IPS-20b (cell line): Measurements from ENCODE around the gene RABL6.
A peak's percentile ranks its signal among the peaks of the same experiment; 100 is the strongest.
"Not testable (repeated sequence)": the region's sequence is repeated elsewhere in the genome, so short reads cannot be mapped to it uniquely, and the experiment has no call there.

Experiments
- H3K27ac ChIP-seq: one replicate; pipeline ENCODE4 v1.5.1; 2013; ENCODE audit warnings: low read length
- H3K27me3 ChIP-seq: 2 replicates; pipeline ENCODE4 v1.6.1; 2013; ENCODE audit warnings: mild to moderate bottlenecking, low read length, inconsistent platforms; ENCODE audit not compliant: insufficient read depth
- H3K36me3 ChIP-seq: 2 replicates; pipeline ENCODE4 v1.6.1; 2013; ENCODE audit warnings: low read depth, mild to moderate bottlenecking, inconsistent platforms, low read length, moderate library complexity; ENCODE audit not compliant: insufficient read depth
- H3K4me1 ChIP-seq: 2 replicates; pipeline ENCODE4 v1.6.1; 2013; ENCODE audit warnings: mild to moderate bottlenecking, control low read depth, inconsistent platforms, low read length, moderate library complexity; ENCODE audit not compliant: insufficient read depth
- H3K4me3 ChIP-seq: 2 replicates; pipeline ENCODE4 v1.5.1; 2013; ENCODE audit warnings: mild to moderate bottlenecking, low read length, inconsistent platforms
- H3K9ac ChIP-seq: 2 replicates; pipeline ENCODE4 v1.6.1; 2013; ENCODE audit warnings: low read depth, mild to moderate bottlenecking, inconsistent platforms, low read length, moderate library complexity
- H3K9me3 ChIP-seq: 2 replicates; pipeline ENCODE4 v1.6.1; 2013; ENCODE audit warnings: mild to moderate bottlenecking, low read depth, low read length, inconsistent platforms; ENCODE audit not compliant: insufficient read depth

The RABL6 gene

DNA sequence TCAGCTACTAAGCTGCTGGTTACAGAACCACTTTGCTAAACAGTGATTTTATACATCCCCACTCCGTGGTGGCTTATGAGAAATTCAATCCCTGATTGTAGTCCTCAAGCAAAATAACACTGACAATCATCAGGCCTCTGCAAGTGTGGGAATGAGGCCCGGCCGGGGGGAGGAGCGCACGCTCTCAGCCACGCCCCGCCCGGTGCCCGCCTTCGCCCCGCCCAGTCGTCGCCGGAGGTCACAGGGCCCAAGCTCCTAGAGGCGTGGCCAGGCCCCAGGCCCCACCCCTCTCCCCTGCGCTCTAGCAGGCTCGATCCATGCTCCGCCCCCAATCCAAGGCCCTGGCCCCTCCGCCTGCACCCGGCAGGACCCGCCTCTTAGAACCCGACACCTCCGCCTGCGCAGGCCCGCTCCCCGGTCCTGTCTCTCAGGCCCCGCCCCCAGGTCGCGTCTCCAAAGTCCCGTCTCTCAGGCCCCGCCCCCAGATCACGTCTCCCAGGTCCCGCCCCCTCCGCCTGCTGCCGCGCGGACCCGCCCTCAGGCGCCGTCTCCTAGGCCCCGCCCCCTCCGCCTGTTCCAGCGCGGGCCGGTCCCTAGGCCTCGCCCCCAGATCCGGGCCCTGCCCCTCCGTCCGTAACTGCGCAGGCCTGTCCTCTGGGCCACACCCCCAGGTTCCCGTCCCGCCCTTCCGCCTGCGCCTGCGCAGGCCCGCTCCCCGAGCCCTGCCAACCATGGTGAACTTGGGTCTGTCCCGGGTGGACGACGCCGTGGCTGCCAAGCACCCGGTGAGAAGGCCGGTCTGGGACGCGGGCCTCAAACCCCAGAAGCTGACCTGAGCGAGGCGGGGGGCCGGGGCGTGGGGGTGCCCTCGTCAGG is 16.9 kb upstream of the RABL6 start, which contains the start of gene TMEM141:
TSS of gene TMEM141 (plus strand) at position 705 of the 876 bp plus-strand sequence. CDS start at position 732, 27 bp downstream.
- Histone ChIP-seq H3K36me3 (peaks cover 9% of the 10 kb centered on the region; the same call in 1 of the 2 replicates), H3K9me3 (no peaks in the 10 kb centered on the region), H3K9ac (peak within 1 kb of the TSS; percentile 82), H3K27ac (peak within 1 kb of the TSS; percentile 65), H3K27me3 (no peaks in the 10 kb centered on the region), H3K4me3 (peak within 1 kb of the TSS; percentile 85), H3K4me1 (peaks cover 3% of the 10 kb centered on the region; the same call in 1 of the 2 replicates)

DNA sequence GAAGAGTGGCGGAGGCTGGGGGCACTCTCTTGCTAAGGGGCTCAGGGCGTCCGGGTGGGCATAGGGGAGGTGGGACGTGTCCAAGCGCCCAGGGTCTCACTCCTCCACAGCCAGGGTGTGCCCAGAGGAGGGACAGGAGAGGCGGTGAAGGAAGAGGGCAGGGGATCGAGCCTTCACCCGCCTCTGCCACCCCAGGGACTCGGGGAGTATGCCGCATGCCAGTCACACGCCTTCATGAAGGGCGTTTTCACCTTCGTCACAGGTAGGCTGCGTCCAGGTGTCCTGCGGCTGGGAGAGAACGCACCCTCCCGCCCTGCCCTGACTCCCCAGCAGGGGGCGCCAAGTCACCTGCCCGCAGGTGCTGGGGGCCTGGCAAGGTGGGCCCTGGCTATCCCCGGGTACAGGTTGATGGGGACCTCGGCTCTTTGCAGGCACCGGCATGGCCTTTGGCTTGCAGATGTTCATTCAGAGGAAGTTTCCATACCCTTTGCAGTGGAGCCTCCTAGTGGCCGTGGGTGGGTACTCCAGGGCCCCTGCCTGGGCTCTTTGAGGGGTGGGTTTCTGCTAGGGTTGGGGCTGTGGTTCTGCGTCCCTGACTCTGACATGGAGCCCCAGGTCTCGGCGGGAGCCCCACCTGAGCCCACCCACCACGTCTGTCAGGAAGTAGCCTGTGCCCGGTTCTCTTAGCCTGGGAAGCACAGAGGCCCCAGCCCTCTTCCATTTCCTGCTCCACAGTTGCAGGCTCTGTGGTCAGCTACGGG is 16.1 kb upstream of the RABL6 start:
- Histone ChIP-seq H3K4me1 (peaks cover 3% of the 10 kb centered on the region; the same call in 1 of the 2 replicates), H3K4me3 (peak overlapping the region; percentile 85), H3K9ac (peak overlapping the region; percentile 82), H3K9me3 (no peaks in the 10 kb centered on the region), H3K36me3 (peaks cover 9% of the 10 kb centered on the region; the same call in 1 of the 2 replicates), H3K27ac (peak overlapping the region; percentile 65), H3K27me3 (no peaks in the 10 kb centered on the region)

GRCh38 chr9:136792321-136793085 is 15.2 kb upstream of the RABL6 start:
- no peak overlapping the region for H3K27ac ChIP-seq

GRCh38 chr9:136793086-136793946 is 14.4 kb upstream of the RABL6 start:
- no peak overlapping the region for H3K4me3 ChIP-seq
- no peak overlapping the region for H3K9ac ChIP-seq
- peaks cover 9% of the 10 kb centered on the region; the same call in 1 of the 2 replicates for H3K36me3 ChIP-seq
- H3K27ac ChIP-seq, result no peak overlapping the region
- peaks cover 8% of the 10 kb centered on the region for H3K4me1 ChIP-seq
- H3K9me3 ChIP-seq, result no peaks in the 10 kb centered on the region
- peaks cover under 1% of the 10 kb centered on the region; the same call in 1 of the 2 replicates for H3K27me3 ChIP-seq

More at GRCh38 chr9:136792321-136793085, 15.2 kb upstream of the RABL6 start:
- Histone ChIP-seq H3K9ac (peak overlapping the region; percentile 82; the same call in 1 of the 2 replicates), H3K27me3 (no peaks in the 10 kb centered on the region), H3K4me3 (peak overlapping the region; percentile 85; the same call in 1 of the 2 replicates), H3K4me1 (peaks cover 8% of the 10 kb centered on the region), H3K9me3 (no peaks in the 10 kb centered on the region), H3K36me3 (peaks cover 9% of the 10 kb centered on the region; the same call in 1 of the 2 replicates)

- Histone ChIP-seq H3K27ac (no peak overlapping the region), H3K9me3 (no peaks in the 10 kb centered on the region), H3K36me3 (peaks cover 9% of the 10 kb centered on the region; the same call in 1 of the 2 replicates), H3K4me3 (no peak overlapping the region), H3K27me3 (peaks cover 11% of the 10 kb centered on the region), H3K4me1 (peaks cover 8% of the 10 kb centered on the region), H3K9ac (no peak overlapping the region)
These were observed 13.3 kb upstream of the RABL6 start for GRCh38 chr9:136794281-136794999.

GRCh38 chr9:136795000-136795348 is 12.8 kb upstream of the RABL6 start:
- H3K36me3 ChIP-seq, result peaks cover 9% of the 10 kb centered on the region; the same call in 1 of the 2 replicates
- H3K27me3 ChIP-seq, result peaks cover 16% of the 10 kb centered on the region
- H3K4me3 ChIP-seq, result no peak overlapping the region
- H3K9me3 ChIP-seq, result no peaks in the 10 kb centered on the region
- peaks cover 8% of the 10 kb centered on the region for H3K4me1 ChIP-seq
- no peak overlapping the region for H3K9ac ChIP-seq
- H3K27ac ChIP-seq, result no peak overlapping the region

GRCh38 chr9:136796238-136796774 is 11.4 kb upstream of the RABL6 start, which contains the start of gene CCDC183:
TSS of gene CCDC183 (plus strand) at chr9:136796338. CDS start at chr9:136796398, 60 bp downstream.
- peaks cover 4% of the 10 kb centered on the region; the same call in 1 of the 2 replicates for H3K4me1 ChIP-seq
- H3K27me3 ChIP-seq, result peaks cover 16% of the 10 kb centered on the region
- H3K4me3 ChIP-seq, result no peak within 1 kb of the TSS
- no peak within 1 kb of the TSS for H3K9ac ChIP-seq
- no peaks in the 10 kb centered on the region for H3K9me3 ChIP-seq
- no peak within 1 kb of the TSS for H3K27ac ChIP-seq
- peaks cover 9% of the 10 kb centered on the region; the same call in 1 of the 2 replicates for H3K36me3 ChIP-seq

DNA sequence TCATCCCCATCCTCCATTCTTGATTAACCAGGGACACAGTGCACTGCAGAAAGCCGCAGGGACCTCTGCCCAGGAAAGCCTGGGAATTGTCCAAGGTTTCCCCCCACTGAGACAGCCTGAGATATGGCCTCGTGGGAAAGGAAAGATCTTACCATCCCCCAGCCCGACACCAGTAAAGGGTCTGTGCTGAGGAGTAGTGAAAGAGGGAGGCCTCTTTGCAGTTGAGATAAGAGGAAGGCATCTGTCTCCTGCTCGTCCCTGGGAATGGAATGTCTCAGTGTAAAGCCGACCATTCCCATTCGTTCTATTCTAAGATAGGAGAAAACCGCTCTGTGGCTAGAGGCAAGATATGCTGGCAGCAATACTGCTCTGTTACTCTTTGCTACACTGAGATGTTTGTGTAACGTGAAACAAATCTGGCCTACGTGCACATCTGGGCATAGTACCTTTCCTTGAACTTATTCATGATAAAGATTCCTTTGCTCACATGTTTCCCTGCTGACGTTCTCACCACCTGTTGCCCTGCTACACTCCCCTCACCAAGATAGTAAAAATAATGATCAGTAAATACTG is 10.9 kb upstream of the RABL6 start:
- not testable (repeated sequence) for H3K4me1 ChIP-seq, H3K9me3 ChIP-seq, H3K27ac ChIP-seq, H3K9ac ChIP-seq, H3K36me3 ChIP-seq, H3K4me3 ChIP-seq
- peaks cover 17% of the 10 kb centered on the region for H3K27me3 ChIP-seq

GRCh38 chr9:136798708-136799078 is 9.1 kb upstream of the RABL6 start:
- Histone ChIP-seq H3K9ac (no peak overlapping the region), H3K4me3 (no peak overlapping the region), H3K36me3 (0 out of 2 replicates have a peak, but pooled peaks cover under 1% of the 10 kb centered on the region), H3K27ac (no peak overlapping the region), H3K27me3 (peaks cover 26% of the 10 kb centered on the region), H3K4me1 (peaks cover 4% of the 10 kb centered on the region; the same call in 1 of the 2 replicates), H3K9me3 (no peaks in the 10 kb centered on the region)
